Natural killer cell (primary cell): ENCODE measurements around the gene TRAPPC6A. TPM values are rescaled to one million over a fixed set of nuclear protein-coding genes. Genes with fewer than 3 reads are reported as not detected.

Experiments
- ATAC-seq, 3 donors: fragments of 150-1000 bp in 2 of 3; fragments of 200-7000 bp in 1 of 3; cut with Tn5 transposase; 1 replicate in 1 of 3; 2 replicates in 2 of 3; pipeline ENCODE4 v1.10.0; 2021; ENCODE audit warnings: mild to moderate bottlenecking in 2 of 3, moderate library complexity in 2 of 3
- DNase-seq, 2 donors: peaks; one replicate each; pipeline versions ENCODE4 v3.0.0 to v3.0.0-alpha.2; 2013 to 2021; ENCODE audit warnings: mixed read lengths in 1 of 2
- H3K27ac ChIP-seq: one replicate; pipeline ENCODE4 v1.5.1; 2013; ENCODE audit warnings: mild to moderate bottlenecking, low read length
- H3K27me3 ChIP-seq: one replicate; pipeline ENCODE4 v1.6.1; 2013; ENCODE audit warnings: low read length; ENCODE audit not compliant: control insufficient read depth, insufficient read depth
- H3K36me3 ChIP-seq: one replicate; pipeline ENCODE4 v1.6.1; 2013; ENCODE audit warnings: low read length; ENCODE audit not compliant: control insufficient read depth, insufficient read depth
- H3K4me1 ChIP-seq: one replicate; pipeline ENCODE4 v1.6.1; 2013; ENCODE audit warnings: low read length; ENCODE audit not compliant: control insufficient read depth, insufficient read depth
- H3K4me3 ChIP-seq: one replicate; pipeline ENCODE4 v1.5.1; 2013; ENCODE audit warnings: low read length
- H3K9me3 ChIP-seq: one replicate; pipeline ENCODE4 v1.6.1; 2013; ENCODE audit warnings: low read length; ENCODE audit not compliant: control insufficient read depth, insufficient read depth
- H3K27ac Mint-ChIP-seq, 2 donors: one replicate each; pipeline ENCODE4 v1.8.0; 2022; ENCODE audit warnings: mild to moderate bottlenecking in 2 of 2, mixed read lengths in 2 of 2, moderate library complexity in 1 of 2
- H3K27me3 Mint-ChIP-seq, 2 donors: one replicate each; pipeline ENCODE4 v1.8.0; 2022; ENCODE audit warnings: low read depth in 2 of 2, mixed read lengths in 2 of 2
- H3K36me3 Mint-ChIP-seq: one replicate; pipeline ENCODE4 v1.8.0; 2022; ENCODE audit warnings: mixed read lengths
- H3K4me1 Mint-ChIP-seq, 2 donors: one replicate each; pipeline ENCODE4 v1.8.0; 2022; ENCODE audit warnings: mixed read lengths in 2 of 2
- H3K4me3 Mint-ChIP-seq: one replicate; pipeline ENCODE4 v1.8.0; 2022; ENCODE audit warnings: mild to moderate bottlenecking, moderate library complexity, mixed read lengths
- H3K9me3 Mint-ChIP-seq, 2 donors: one replicate each; pipeline ENCODE4 v1.8.0; 2022; ENCODE audit warnings: mixed read lengths in 2 of 2
- WGBS: methylation state at CpG from one replicate; pipeline ENCODE4 v1.1.7; 2013; ENCODE audit warnings: missing lambda C conversion rate; ENCODE audit not compliant: insufficient coverage; 5-methylcytosine and 5-hydroxymethylcytosine counted together
- intact Hi-C: fragments of 100-400 bp; cut with micrococcal nuclease; formaldehyde crosslinking; loops from one replicate; pipeline ENCODE4 v1.14.2; 2022
- total RNA-seq, 4 donors: library from RNA; stranded (reverse); fragments of 120-200 nt in 1 of 4; gene quantifications; one replicate each; pipeline versions ENCODE4 v1.2.3 to v1.2.4, GENCODE V29; 2013 to 2022
- TF ChIP-seq, protein P1 (sequence below): fragments of 200-600 bp; IDR thresholded peaks from one replicate; pipeline ENCODE4 v1.8.0; 2022; ENCODE audit warnings: antibody characterized with exemption

TRAPPC6A gene
- total RNA-seq, 3 donors from 2014 or later (not counting 1 experiment from before 2014, with no cell fraction given), result 38.0 to 47.0 (median 45.2) TPM

DNA sequence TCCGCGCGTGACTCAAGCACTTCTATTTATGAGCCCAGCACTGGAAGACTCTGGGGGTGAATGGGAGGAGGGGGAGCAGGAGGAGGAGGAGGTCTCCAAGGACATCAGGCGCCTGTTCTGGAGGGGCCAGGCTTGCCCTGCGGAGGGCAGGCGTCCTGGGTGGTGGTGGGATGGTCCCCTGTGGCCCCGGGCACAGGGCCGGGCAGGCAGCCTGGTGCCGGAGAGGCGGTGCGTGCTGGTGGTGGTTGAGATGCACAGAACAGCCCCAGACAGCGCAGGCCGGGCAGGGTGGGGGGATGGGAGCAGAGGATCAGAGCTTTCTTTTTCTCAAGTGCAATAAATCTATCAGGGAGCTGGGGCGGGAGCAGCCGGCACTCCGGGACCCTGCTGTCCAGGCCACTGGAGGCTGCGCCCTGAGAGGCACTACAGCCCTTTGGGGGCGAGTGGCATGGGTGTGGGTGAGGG, 31.3 kb downstream of the TRAPPC6A start:
- no peaks in the 10 kb centered on the region for H3K36me3 Mint-ChIP-seq
- H3K27me3 Mint-ChIP-seq, result no peaks in the 10 kb centered on the region
- Histone ChIP-seq H3K27ac (no peak overlapping the region), H3K4me1 (peaks cover 6% of the 10 kb centered on the region), H3K36me3 (peaks cover 18% of the 10 kb centered on the region), H3K27me3 (peaks cover 5% of the 10 kb centered on the region), H3K4me3 (no peak overlapping the region), H3K9me3 (no peaks in the 10 kb centered on the region)
- intact Hi-C loops, result no loop called here
- H3K4me3 Mint-ChIP-seq, result no peak overlapping the region
- no peak for ATAC-seq
- no peak for DNase-seq
- WGBS, result 98% methylated on average over 18 of the region's 18 CpGs
- peaks cover 0 to 11% of the 10 kb centered on the region in 2 donors for H3K4me1 Mint-ChIP-seq
- H3K9me3 Mint-ChIP-seq, result no peaks in the 10 kb centered on the region
- no peak overlapping the region for H3K27ac Mint-ChIP-seq
- TF ChIP-seq, protein P1, sequence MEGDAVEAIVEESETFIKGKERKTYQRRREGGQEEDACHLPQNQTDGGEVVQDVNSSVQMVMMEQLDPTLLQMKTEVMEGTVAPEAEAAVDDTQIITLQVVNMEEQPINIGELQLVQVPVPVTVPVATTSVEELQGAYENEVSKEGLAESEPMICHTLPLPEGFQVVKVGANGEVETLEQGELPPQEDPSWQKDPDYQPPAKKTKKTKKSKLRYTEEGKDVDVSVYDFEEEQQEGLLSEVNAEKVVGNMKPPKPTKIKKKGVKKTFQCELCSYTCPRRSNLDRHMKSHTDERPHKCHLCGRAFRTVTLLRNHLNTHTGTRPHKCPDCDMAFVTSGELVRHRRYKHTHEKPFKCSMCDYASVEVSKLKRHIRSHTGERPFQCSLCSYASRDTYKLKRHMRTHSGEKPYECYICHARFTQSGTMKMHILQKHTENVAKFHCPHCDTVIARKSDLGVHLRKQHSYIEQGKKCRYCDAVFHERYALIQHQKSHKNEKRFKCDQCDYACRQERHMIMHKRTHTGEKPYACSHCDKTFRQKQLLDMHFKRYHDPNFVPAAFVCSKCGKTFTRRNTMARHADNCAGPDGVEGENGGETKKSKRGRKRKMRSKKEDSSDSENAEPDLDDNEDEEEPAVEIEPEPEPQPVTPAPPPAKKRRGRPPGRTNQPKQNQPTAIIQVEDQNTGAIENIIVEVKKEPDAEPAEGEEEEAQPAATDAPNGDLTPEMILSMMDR, result no peak

DNA sequence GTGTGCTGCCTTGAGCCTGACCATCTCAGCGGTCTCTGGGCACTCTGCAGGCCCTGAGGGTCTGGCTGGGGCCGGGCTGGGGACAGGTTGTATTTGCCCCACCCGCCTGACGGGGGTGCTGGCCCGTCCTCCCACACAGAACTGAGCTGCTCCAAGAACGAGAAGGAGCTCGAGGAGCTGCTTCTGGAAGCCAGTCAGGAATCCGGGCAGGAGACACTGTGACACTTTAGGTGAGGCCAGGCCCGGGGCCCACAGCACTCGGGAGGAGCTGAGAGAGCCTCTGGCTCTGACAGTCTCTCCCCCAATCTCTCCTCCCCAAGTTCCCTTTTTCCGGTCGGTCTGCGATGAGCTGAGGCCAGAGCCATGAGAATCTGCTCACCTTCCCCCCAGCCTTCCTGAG, 31.8 kb downstream of the TRAPPC6A start:
- peaks cover 0 to 8% of the 10 kb centered on the region in 2 donors for H3K4me1 Mint-ChIP-seq
- no peak overlapping the region for H3K27ac Mint-ChIP-seq
- Histone ChIP-seq H3K36me3 (peaks cover 22% of the 10 kb centered on the region), H3K4me1 (peaks cover 3% of the 10 kb centered on the region), H3K27ac (no peak overlapping the region), H3K9me3 (no peaks in the 10 kb centered on the region), H3K4me3 (no peak overlapping the region), H3K27me3 (no peaks in the 10 kb centered on the region)
- no peak for DNase-seq
- no peaks in the 10 kb centered on the region for H3K9me3 Mint-ChIP-seq
- no peak for ATAC-seq
- H3K27me3 Mint-ChIP-seq, result no peaks in the 10 kb centered on the region
- TF ChIP-seq, protein P1, result no peak
- no peak overlapping the region for H3K4me3 Mint-ChIP-seq
- no peaks in the 10 kb centered on the region for H3K36me3 Mint-ChIP-seq
- WGBS, result 93% methylated on average over 13 of the region's 13 CpGs
- intact Hi-C loops, result no loop called here

GRCh38 chr19:45145270-45146189, 32.5 kb downstream of the TRAPPC6A start:
- WGBS, result 98% methylated on average over 44 of the region's 54 CpGs
- no peaks in the 10 kb centered on the region for H3K9me3 ChIP-seq
- H3K36me3 ChIP-seq, result peaks cover 23% of the 10 kb centered on the region
- DNase-seq, result no peak
- TF ChIP-seq, protein P1, result no peak
- peaks cover 3% of the 10 kb centered on the region for H3K4me1 ChIP-seq
- intact Hi-C loops, result no loop called here
- no peak overlapping the region for H3K4me3 ChIP-seq
- no peak for ATAC-seq
- H3K4me3 Mint-ChIP-seq, result no peak overlapping the region
- no peaks in the 10 kb centered on the region for H3K27me3 ChIP-seq
- H3K36me3 Mint-ChIP-seq, result no peaks in the 10 kb centered on the region
- no peak overlapping the region for H3K27ac ChIP-seq
- no peak overlapping the region for H3K27ac Mint-ChIP-seq
- H3K4me1 Mint-ChIP-seq, result peaks cover 0 to 8% of the 10 kb centered on the region in 2 donors
- H3K27me3 Mint-ChIP-seq, result no peaks in the 10 kb centered on the region
- no peaks in the 10 kb centered on the region for H3K9me3 Mint-ChIP-seq
